H1 (cell line): ENCODE results near the gene EFHB. TPM values are rescaled to one million over a fixed set of nuclear protein-coding genes. Genes with fewer than 3 reads are reported as not detected.

Source experiments
- CTCF ChIA-PET: fragments of 300-600 bp; sonication (Branson Sonifier 250); formaldehyde crosslinking; loops from one replicate; lab custom pipeline; 2021; ENCODE audit not compliant: partially characterized antibody; lab: Charles Lee
- POLR2A ChIA-PET: fragments of 300-600 bp; sonication (Branson Sonifier 250); formaldehyde crosslinking; loops from one replicate; lab custom pipeline; 2021; ENCODE audit warnings: inconsistent platforms; ENCODE audit not compliant: partially characterized antibody; lab: Charles Lee
- DNase-seq, 2 experiments: peaks; one replicate each; pipeline versions ENCODE4 v3.0.0 to v3.0.0-alpha.2; 2010 to 2022; ENCODE audit warnings: low spot score in 2 of 2, low read depth in 1 of 2, mixed read lengths in 1 of 2
- FAIRE-seq: peaks from 2 replicates; lab custom pipeline; 2011; peaks lifted over from hg19 to GRCh38; lab: Jason Lieb, UNC
- H2AFZ ChIP-seq: 2 replicates; pipeline ENCODE4 v1.8.1; 2012; ENCODE audit warnings: low read length, inconsistent platforms
- H2AK5ac ChIP-seq: 2 replicates; pipeline ENCODE4 v1.6.1; 2013; ENCODE audit warnings: low read depth, low read length
- H2BK120ac ChIP-seq: replicated peaks from 2 replicates; pipeline ENCODE3; 2013; ENCODE audit warnings: low read depth, low read length, inconsistent platforms
- H2BK12ac ChIP-seq: 2 replicates; pipeline ENCODE4 v1.6.1; 2013; ENCODE audit warnings: low read depth, low read length
- H2BK15ac ChIP-seq: 2 replicates; pipeline ENCODE4 v1.6.1; 2013; ENCODE audit warnings: low read length
- H2BK20ac ChIP-seq: 2 replicates; pipeline ENCODE4 v1.6.1; 2013; ENCODE audit warnings: low read length
- H2BK5ac ChIP-seq: 2 replicates; pipeline ENCODE4 v1.6.1; 2013; ENCODE audit warnings: low read depth, low read length
- H3K14ac ChIP-seq: 2 replicates; pipeline ENCODE4 v1.6.1; 2013; ENCODE audit warnings: inconsistent platforms; ENCODE audit not compliant: insufficient read length
- H3K18ac ChIP-seq: 2 replicates; pipeline ENCODE4 v1.6.1; 2013; ENCODE audit warnings: low read length; ENCODE audit errors: extremely low read depth
- H3K23ac ChIP-seq: 2 replicates; pipeline ENCODE4 v1.6.1; 2013; ENCODE audit warnings: inconsistent platforms; ENCODE audit not compliant: insufficient read length
- H3K23me2 ChIP-seq: 2 replicates; pipeline ENCODE4 v1.6.1; 2013; ENCODE audit warnings: low read depth, low read length
- H3K27ac ChIP-seq: 2 replicates; pipeline ENCODE4 v1.6.1; 2011; ENCODE audit warnings: low read depth, low read length, inconsistent platforms
- H3K27me3 ChIP-seq, 4 experiments: replicated peaks in 1 of 4; 1 replicate in 1 of 4; 2 replicates in 3 of 4; pipeline versions ENCODE4 v1.6.1 to v1.8.1; 2011 to 2013; ENCODE audit warnings: low read length in 3 of 4, mild to moderate bottlenecking in 3 of 4, inconsistent platforms in 2 of 4, mixed read lengths in 2 of 4, moderate library complexity in 1 of 4; ENCODE audit not compliant: control insufficient read depth in 3 of 4, insufficient read depth in 3 of 4; ENCODE audit errors: extremely low read depth in 1 of 4
- H3K36me3 ChIP-seq, 4 experiments: 2 replicates each; pipeline versions ENCODE4 v1.6.1 to v1.8.1; 2011 to 2013; ENCODE audit warnings: mild to moderate bottlenecking in 4 of 4, low read length in 3 of 4, moderate library complexity in 2 of 4, control low read depth in 1 of 4, inconsistent platforms in 1 of 4; ENCODE audit not compliant: insufficient read depth in 4 of 4, control insufficient read depth in 2 of 4
- H3K4ac ChIP-seq: replicated peaks from 2 replicates; pipeline ENCODE3; 2013; ENCODE audit warnings: low read length, low read depth, mixed read lengths, inconsistent platforms; ENCODE audit not compliant: insufficient read length
- H3K4me1 ChIP-seq, 4 experiments: replicated peaks in 1 of 4; 1 replicate in 1 of 4; 2 replicates in 3 of 4; pipeline versions ENCODE4 v1.6.1 to v1.8.1; 2011 to 2013; ENCODE audit warnings: low read length in 3 of 4, inconsistent platforms in 2 of 4, mixed read lengths in 1 of 4; ENCODE audit not compliant: insufficient read depth in 4 of 4, control insufficient read depth in 3 of 4
- H3K4me2 ChIP-seq, 2 experiments: 2 replicates each; pipeline versions ENCODE4 v1.6.1 to v1.8.1; 2011 to 2013; ENCODE audit warnings: low read depth in 2 of 2, low read length in 2 of 2, control low read depth in 1 of 2, inconsistent platforms in 1 of 2, mild to moderate bottlenecking in 1 of 2; ENCODE audit not compliant: insufficient read depth in 1 of 2
- H3K4me3 ChIP-seq, 4 experiments: fragments of 200-600, 300-600 bp in 1 of 4; sonication (generic), shearing (Covaris generic), sonication (Bioruptor Twin) in 1 of 4; 2 replicates each; pipeline versions ENCODE4 v1.5.1 to v1.8.1; 2011 to 2016; ENCODE audit warnings: low read length in 4 of 4, low read depth in 3 of 4, control low read depth in 2 of 4, inconsistent platforms in 2 of 4, mild to moderate bottlenecking in 2 of 4, mixed read lengths in 1 of 4, moderate library complexity in 1 of 4; ENCODE audit not compliant: insufficient read depth in 2 of 4; ENCODE audit errors: extremely low read depth in 1 of 4
- H3K56ac ChIP-seq: replicated peaks from 2 replicates; pipeline ENCODE3; 2013; ENCODE audit warnings: low read depth, mild to moderate bottlenecking, mixed read lengths, low read length, inconsistent platforms; ENCODE audit not compliant: insufficient read length
- H3K79me1 ChIP-seq: 2 replicates; pipeline ENCODE4 v1.6.1; 2013; ENCODE audit warnings: low read depth, low read length, control low read depth
- H3K79me2 ChIP-seq, 2 experiments: 2 replicates each; pipeline versions ENCODE4 v1.6.1 to v1.8.1; 2012 to 2013; ENCODE audit warnings: low read length in 2 of 2, mild to moderate bottlenecking in 2 of 2, inconsistent platforms in 1 of 2; ENCODE audit not compliant: insufficient read depth in 2 of 2, control insufficient read depth in 1 of 2
- H3K9ac ChIP-seq, 4 experiments: replicated peaks in 1 of 4; 1 replicate in 1 of 4; 2 replicates in 3 of 4; pipeline versions ENCODE4 v1.6.1 to v1.8.1; 2011 to 2013; ENCODE audit warnings: low read depth in 3 of 4, low read length in 3 of 4, control low read depth in 2 of 4, mild to moderate bottlenecking in 2 of 4, moderate library complexity in 2 of 4, inconsistent platforms in 1 of 4; ENCODE audit errors: extremely low read depth in 1 of 4
- H3K9me3 ChIP-seq, 2 experiments: 2 replicates each; pipeline versions ENCODE4 v1.6.1 to v1.8.1; 2012 to 2013; ENCODE audit warnings: mild to moderate bottlenecking in 2 of 2, moderate library complexity in 2 of 2, control low read depth in 1 of 2, inconsistent platforms in 1 of 2, low read depth in 1 of 2, low read length in 1 of 2, mixed read lengths in 1 of 2; ENCODE audit not compliant: insufficient read depth in 2 of 2
- H4K20me1 ChIP-seq, 2 experiments: replicated peaks in 1 of 2; 2 replicates each; pipeline versions ENCODE3 to v1.8.1; 2011 to 2013; ENCODE audit warnings: inconsistent platforms in 2 of 2, low read length in 2 of 2, mild to moderate bottlenecking in 1 of 2; ENCODE audit not compliant: insufficient read depth in 2 of 2, control insufficient read depth in 1 of 2
- H4K5ac ChIP-seq: 2 replicates; pipeline ENCODE4 v1.6.1; 2013; ENCODE audit warnings: low read length, low read depth, mixed read lengths, inconsistent platforms; ENCODE audit not compliant: insufficient read length
- H4K8ac ChIP-seq: 2 replicates; pipeline ENCODE4 v1.8.0; 2013; ENCODE audit warnings: mild to moderate bottlenecking, moderate library complexity, low read length, inconsistent platforms; ENCODE audit not compliant: insufficient read depth; ENCODE audit errors: extremely low read depth
- H4K91ac ChIP-seq: replicated peaks from 2 replicates; pipeline ENCODE3; 2013; ENCODE audit warnings: low read length, mixed read lengths, inconsistent platforms; ENCODE audit not compliant: insufficient read length
- ATF2 ChIP-seq: IDR thresholded peaks from 2 replicates; pipeline ENCODE4 v1.6.1; 2012; ENCODE audit warnings: low read length, inconsistent platforms
- BCL11A ChIP-seq, 2 experiments: IDR thresholded peaks; one replicate each; pipeline ENCODE4 v1.6.1; 2011; ENCODE audit warnings: low read depth in 2 of 2, low read length in 2 of 2, mild to moderate bottlenecking in 2 of 2
- CBX5 ChIP-seq: fragments of 300-800, 300-1000 bp; sonication (generic); IDR thresholded peaks from 2 replicates; pipeline ENCODE4 v1.7.1; 2016; ENCODE audit warnings: antibody characterized with exemption, low read length, low read depth
- CBX8 ChIP-seq: fragments of 300-800, 300-1000 bp; sonication (generic); IDR thresholded peaks from 2 replicates; pipeline ENCODE4 v1.7.1; 2016; ENCODE audit warnings: low read depth, low read length, borderline replicate concordance
- EGR1 ChIP-seq: IDR thresholded peaks from 2 replicates; pipeline ENCODE4 v1.6.1; 2011; ENCODE audit warnings: low read depth, low read length, borderline replicate concordance
- EP300 ChIP-seq, 2 experiments: IDR thresholded peaks; 1 replicate in 1 of 2; 2 replicates in 1 of 2; pipeline ENCODE4 v1.6.1; 2011 to 2012; ENCODE audit warnings: low read depth in 2 of 2, low read length in 2 of 2, mild to moderate bottlenecking in 2 of 2, borderline replicate concordance in 1 of 2, inconsistent platforms in 1 of 2, moderate library complexity in 1 of 2
- KDM5A ChIP-seq: fragments of 200-600 bp; IDR thresholded peaks from 2 replicates; pipeline ENCODE4 v1.7.1; 2012; ENCODE audit warnings: mild to moderate bottlenecking, low read length, inconsistent platforms, mixed read lengths
- RXRA ChIP-seq: IDR thresholded peaks from 2 replicates; pipeline ENCODE4 v1.6.1; 2011; ENCODE audit warnings: low read depth, mild to moderate bottlenecking, low read length, moderate library complexity; ENCODE audit not compliant: insufficient read depth
- SIX5 ChIP-seq: IDR thresholded peaks from 2 replicates; pipeline ENCODE4 v1.6.1; 2011; ENCODE audit warnings: mild to moderate bottlenecking, low read depth, low read length
- WGBS, 2 experiments: shearing (Covaris generic) in 1 of 2; methylation state at CpG; one replicate each; pipeline versions ENCODE4 v1.1.6 to v1.1.7; 2013 to 2015; ENCODE audit warnings: low lambda C conversion rate in 2 of 2, mixed read lengths in 2 of 2, inconsistent platforms in 1 of 2, low coverage in 1 of 2, missing lambda C conversion rate in 1 of 2; ENCODE audit not compliant: insufficient replicate concordance in 2 of 2, insufficient coverage in 1 of 2, insufficient read length in 1 of 2; ENCODE audit errors: extremely low coverage in 1 of 2, missing lambda C conversion rate in 1 of 2; 5-methylcytosine and 5-hydroxymethylcytosine counted together
- polyA plus RNA-seq, 7 experiments: library from polyadenylated mRNA; depleted of rRNA in 3 of 7; stranded (reverse) in 5 of 7; unstranded in 2 of 7; fragments of >200 nt in 5 of 7; fragments of 200-250 nt in 2 of 7; gene quantifications; 1 replicate in 5 of 7; 2 replicates in 1 of 7; 4 replicates in 1 of 7; pipeline versions ENCODE4 v1.2.1 to v1.2.3, GENCODE V29; 2011 to 2013; ENCODE audit warnings: missing spikeins in 2 of 7, mixed read lengths in 2 of 7
- total RNA-seq: library from RNA; stranded (reverse); fragmentation: NEBNext Ultra II Directional; extraction: Animal tissue kit (Norgen Biotek cat#: 25700); gene quantifications from 2 replicates; pipeline ENCODE4 v1.2.1, GENCODE V29; 2021
- TF ChIP-seq, protein P1 (sequence below): IDR thresholded peaks from 2 replicates; pipeline ENCODE4 v1.6.1; 2012; ENCODE audit warnings: inconsistent platforms

Gene EFHB
- total and polyA plus RNA-seq, 2 of the 8 experiments (the other 6 are each of a cell fraction or from before 2014, with no cell fraction given), result 0.12 to 1.3 TPM

GRCh38 chr3:19901337-19901736, 32.7 kb downstream of the EFHB start:
- Histone ChIP-seq H2BK12ac (no peak overlapping the region), H3K14ac (no peak overlapping the region), H3K4me3 (no peak overlapping the region), H2BK5ac (no peak overlapping the region), H2AK5ac (no peak overlapping the region), H3K27me3 (no peaks in the 10 kb centered on the region), H3K4me1 (no peaks in the 10 kb centered on the region), H3K79me2 (no peaks in the 10 kb centered on the region), H3K56ac (no peak overlapping the region), H2AFZ (no peak overlapping the region), H3K23me2 (no peaks in the 10 kb centered on the region), H3K27ac (no peak overlapping the region), H3K4me2 (no peak overlapping the region), H3K18ac (no peak overlapping the region), H4K5ac (no peak overlapping the region), H2BK120ac (no peak overlapping the region), H3K79me1 (no peaks in the 10 kb centered on the region), H4K20me1 (no peaks in the 10 kb centered on the region), H2BK15ac (no peak overlapping the region), H3K36me3 (no peaks in the 10 kb centered on the region), H3K23ac (no peak overlapping the region), H3K4ac (no peak overlapping the region), H3K9me3 (no peaks in the 10 kb centered on the region), H4K91ac (no peak overlapping the region), H3K9ac (no peak overlapping the region), H4K8ac (no peak overlapping the region), H2BK20ac (no peak overlapping the region)
- no peak for FAIRE-seq
- DNase-seq, result no peak
- TF ChIP-seq KDM5A (no peak), ATF2 (no peak), CBX5 (no peak), EGR1 (no peak), RXRA (no peak), EP300 (IDR thresholded peaks at IDR 0.05; ENCODE audit: borderline replicate concordance in 1 of 2, low read depth in 2 of 2, low read length in 2 of 2) (no peak), SIX5 (no peak), BCL11A (IDR thresholded peaks at IDR 0.05; ENCODE audit: low read depth in 2 of 2, low read length in 2 of 2) (no peak), CBX8 (no peak)
- TF ChIP-seq, protein P1, sequence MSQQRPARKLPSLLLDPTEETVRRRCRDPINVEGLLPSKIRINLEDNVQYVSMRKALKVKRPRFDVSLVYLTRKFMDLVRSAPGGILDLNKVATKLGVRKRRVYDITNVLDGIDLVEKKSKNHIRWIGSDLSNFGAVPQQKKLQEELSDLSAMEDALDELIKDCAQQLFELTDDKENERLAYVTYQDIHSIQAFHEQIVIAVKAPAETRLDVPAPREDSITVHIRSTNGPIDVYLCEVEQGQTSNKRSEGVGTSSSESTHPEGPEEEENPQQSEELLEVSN, result no peak
- POLR2A ChIA-PET, result no interaction called here
- CTCF ChIA-PET, result interaction anchor here (1.3 kb wide), 1 partner anchor 9 kb away, joined by 3 read pairs; no protein-coding TSS in a partner anchor
- 87% methylated on average over 5 of the region's 5 CpGs; no CpG with 5 or more reads in 1 of the 2 experiments for WGBS, 2 experiments
